Measurements from ENCODE around the gene PIANP.

The PIANP gene

GRCh38 chr12:6666211-6666610 lies 34.4 kb downstream of the PIANP start:
- no peak for DNase-seq

DNA sequence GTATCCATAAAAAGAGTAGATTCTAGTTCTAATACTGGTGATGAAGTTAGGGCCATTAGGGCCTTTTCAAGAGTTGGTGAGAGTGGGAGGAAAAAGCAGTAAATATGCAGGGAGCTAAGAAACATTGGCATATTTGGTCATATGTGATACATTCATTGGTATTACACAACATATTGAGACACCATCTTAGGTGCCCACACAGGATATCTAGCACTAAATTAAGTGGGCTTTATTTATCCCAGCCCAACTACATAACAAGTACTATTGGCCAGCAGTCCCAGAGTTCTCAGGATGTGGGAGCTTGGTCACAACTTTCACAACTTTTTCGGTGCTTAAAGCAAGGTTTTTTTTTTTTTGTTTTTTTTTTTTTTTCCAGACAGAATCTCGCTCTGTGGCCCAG lies 35.7 kb downstream of the PIANP start:
- peak; percentile 29 for DNase-seq

- DNase-seq = peak; percentile 100
These were observed 37.5 kb downstream of the PIANP start, which contains the start of gene ING4 for GRCh38 chr12:6662906-6663742. ING4 (minus strand) TSS chr12:6663119; CDS start chr12:6663101, 18 bp downstream.

DNA sequence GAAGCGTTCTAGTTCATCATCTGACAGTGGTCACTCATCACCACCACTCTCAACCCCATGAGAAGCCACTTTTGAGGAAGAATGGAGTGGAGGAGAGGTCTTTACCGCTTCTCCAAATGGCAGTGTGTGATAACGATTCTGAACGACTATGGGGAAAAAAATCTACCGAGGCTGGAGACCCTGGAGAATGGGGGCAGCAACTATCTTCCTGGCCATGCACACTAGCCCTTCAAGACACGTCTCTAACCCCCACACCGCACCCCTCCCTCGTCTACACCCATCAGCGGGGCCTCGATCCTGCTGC lies 38.1 kb downstream of the PIANP start:
- DNase-seq = no peak

- no peak for DNase-seq
These were observed 46.6 kb downstream of the PIANP start for GRCh38 chr12:6653987-6654386.

DNA sequence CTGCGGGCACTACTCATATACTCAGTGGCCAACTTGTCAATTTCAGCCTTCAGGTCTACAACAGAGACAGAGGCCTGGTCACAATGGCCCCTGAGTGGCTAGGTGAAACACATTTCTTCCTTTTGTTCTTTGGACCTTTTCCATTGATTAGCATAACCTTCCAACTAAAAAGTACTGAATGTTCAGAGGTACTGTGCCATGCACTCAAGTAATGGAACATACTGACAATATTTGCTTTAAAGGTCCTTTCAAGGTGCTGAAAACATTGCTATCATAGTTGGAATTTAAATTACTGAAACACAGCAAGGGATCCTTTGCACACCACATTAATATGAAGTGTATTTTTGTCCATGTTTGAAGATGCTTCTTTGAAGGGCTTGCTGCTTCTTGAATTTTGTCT lies 47.3 kb downstream of the PIANP start:
- no peak for DNase-seq

DNA sequence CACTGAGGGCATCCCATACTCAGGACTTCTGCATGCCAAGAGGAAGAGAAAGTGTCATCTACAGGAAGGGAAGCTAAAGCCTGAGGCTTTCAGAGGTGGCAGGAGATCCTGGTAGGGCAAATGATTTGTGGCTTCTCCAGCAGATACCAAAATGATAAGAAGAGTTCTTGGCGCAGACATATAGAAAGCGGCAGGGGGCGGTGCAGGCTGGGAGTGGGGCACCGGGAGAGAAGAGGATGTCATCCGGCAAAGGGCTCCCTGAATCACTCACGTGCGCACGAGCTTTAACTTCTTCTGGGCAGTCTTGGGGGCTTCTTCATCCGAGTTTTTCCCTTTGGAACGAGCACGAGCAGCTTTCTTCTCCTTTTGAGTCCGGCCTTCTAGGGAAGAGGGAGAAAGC lies 48.2 kb downstream of the PIANP start:
- DNase-seq = no peak

DNA sequence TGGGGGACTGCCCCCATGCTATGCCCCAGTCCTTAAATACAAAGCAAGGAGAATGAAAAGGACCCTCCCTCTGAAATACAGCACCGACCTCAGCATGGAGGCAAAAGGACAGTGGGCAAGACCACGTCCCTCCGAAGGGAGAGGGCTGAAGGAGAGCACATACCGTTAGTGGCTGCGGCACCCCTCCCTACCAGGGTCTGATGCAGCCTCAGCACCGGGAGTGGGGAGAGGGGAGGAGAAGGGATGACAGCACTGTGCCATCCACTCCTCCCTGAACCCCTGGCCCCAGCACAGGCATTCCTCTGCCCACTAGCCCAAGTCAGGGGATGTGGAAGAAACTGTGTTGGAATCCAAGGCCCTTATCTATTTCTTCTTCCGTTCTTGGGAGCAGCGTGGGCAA lies 49.8 kb downstream of the PIANP start:
- no peak for DNase-seq

DNA sequence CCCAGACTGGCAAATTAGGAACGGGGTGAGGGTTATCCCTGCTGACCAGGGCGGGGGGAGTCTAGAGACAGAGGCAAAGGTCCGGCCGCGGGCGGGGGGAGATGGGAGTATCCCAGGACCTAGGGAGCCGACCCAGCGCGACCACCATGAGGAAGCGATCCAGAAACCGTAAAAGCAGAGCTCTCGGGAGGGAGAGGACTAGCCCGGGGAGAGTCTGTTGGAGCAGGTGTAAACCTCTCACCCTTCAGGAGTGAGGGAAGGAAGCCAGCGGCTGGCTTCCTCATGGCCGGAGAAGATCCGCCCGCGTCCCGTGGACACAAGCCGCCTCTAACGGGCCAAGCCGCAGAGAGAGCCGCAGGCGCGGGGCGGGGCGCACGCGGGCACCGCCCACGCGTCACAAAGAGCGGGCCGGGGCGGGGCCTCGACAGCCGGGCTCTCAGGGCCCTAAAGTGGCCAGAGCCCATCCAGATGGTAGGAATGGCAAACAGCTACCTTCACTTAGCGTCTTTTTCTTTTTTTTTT lies 53.5 kb downstream of the PIANP start, which contains the start of gene ACRBP:
Gene ACRBP, minus strand, starts transcription at position 350 of the 522 bp plus-strand sequence. Its CDS starts 66 bp downstream, at position 284.
- peak; percentile 87 for DNase-seq

DNA sequence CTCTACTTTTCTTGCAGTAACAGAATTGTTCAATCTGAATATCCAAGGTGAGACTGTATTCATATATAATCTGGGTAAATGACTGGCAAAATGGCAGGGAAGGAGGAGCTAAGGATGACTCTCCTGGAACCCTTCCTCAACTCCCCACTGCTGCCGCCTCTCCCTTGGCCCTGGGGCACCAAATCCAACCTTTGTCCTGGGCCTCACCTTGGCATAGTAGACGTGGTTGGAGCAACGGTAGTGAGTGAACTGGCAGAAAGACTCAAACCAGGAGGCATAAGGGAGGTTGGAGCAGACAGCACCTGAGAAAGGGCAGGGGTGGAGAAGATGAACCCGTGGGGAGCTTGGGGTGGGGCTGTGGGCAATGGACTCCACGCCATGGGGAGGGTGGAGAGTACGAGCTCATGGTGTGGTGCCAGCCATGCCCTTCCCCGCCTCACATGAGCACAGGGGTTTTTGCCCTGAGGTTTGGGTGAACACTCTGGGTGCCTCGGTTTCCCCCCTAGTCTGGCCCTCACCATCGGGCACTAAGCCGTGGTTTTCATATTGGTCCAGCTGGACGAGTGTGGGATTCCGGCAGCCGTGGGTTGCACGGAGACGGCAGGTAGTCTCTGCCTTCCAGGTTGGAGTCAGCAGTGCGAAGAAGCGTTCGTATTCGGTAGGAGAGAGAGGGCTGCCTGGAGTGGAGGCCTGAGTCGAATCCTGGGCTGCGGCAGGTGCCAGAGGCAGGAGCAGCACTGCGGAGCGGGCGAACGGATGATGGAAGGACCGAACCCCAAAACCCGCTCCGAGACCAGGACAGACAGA lies 54.1 kb downstream of the PIANP start:
- no peak for DNase-seq

- no peak for DNase-seq
These were observed 55.7 kb downstream of the PIANP start for GRCh38 chr12:6644903-6645302.

DNA sequence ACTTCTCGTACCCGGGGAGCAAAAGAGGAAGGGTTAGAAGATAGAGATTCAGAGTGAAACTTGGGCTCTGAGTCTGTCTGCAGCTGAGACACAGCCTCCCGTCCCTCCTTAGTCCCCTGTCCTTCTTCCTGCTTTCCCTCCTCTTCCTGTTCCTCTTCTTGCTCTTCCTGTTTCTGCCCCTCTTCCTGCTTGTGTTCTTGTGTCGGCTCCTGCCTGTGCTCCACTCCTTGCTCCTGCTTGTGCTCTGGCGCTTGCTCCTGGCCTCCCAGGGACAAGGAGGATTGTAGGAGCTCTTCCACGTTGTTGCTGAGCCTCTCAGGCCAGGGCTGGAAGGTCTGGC lies 56.4 kb downstream of the PIANP start:
- DNase-seq = peak; percentile 33

Measured in hematopoietic multipotent progenitor cell treated with erythropoietin and hydrocortisone succinate and interleukin-3 and kit ligand, for 6 days (in vitro differentiated cells).